Measurements from ENCODE around the gene KLK11. TPM values are rescaled to one million over a fixed set of nuclear protein-coding genes. Genes with fewer than 3 reads are reported as not detected.

The KLK11 gene
- total and polyA plus RNA-seq, 2 donors (not counting 1 experiment from before 2014, with no cell fraction given) = not detected

GRCh38 chr19:51044327-51044726, 17.9 kb upstream of the KLK11 start:
- POLR2A ChIA-PET = no interaction called here
- Histone ChIP-seq H3K27me3 (replicated peaks in 1 of 4; ENCODE audit: control extremely low read depth in 1 of 4, control insufficient read depth in 3 of 4, insufficient read depth in 4 of 4, low read length in 3 of 4) (no peaks in the 10 kb centered on the region), H3K79me2 (ENCODE audit: control insufficient read depth, insufficient read depth, low read length) (no peaks in the 10 kb centered on the region), H3K4me3 (ENCODE audit: control extremely low read depth in 1 of 5, extremely low read depth in 1 of 5, insufficient read depth in 1 of 5, low read depth in 2 of 5, low read length in 4 of 5) (no peak overlapping the region), H3K27ac (ENCODE audit: low read length in 2 of 2) (no peak overlapping the region), H3K36me3 (replicated peaks in 1 of 2; ENCODE audit: control extremely low read depth in 1 of 2, control insufficient read depth in 1 of 2, extremely low read depth in 1 of 2, insufficient read depth in 2 of 2, low read length in 1 of 2) (no peaks in the 10 kb centered on the region), H3K9ac (ENCODE audit: low read length) (no peak overlapping the region), H3K9me3 (ENCODE audit: control extremely low read depth in 1 of 3, control insufficient read depth in 2 of 3, insufficient read depth in 1 of 3, low read length in 2 of 3) (no peaks in the 10 kb centered on the region), H3K4me1 (ENCODE audit: control insufficient read depth in 2 of 2, insufficient read depth in 2 of 2, low read length in 2 of 2) (no peaks in the 10 kb centered on the region), H3K4me2 (replicated peaks; ENCODE audit: low read depth, low read length, poor library complexity, severe bottlenecking) (no peak overlapping the region), H2AFZ (ENCODE audit: insufficient read depth, low read depth, low read length, poor library complexity, severe bottlenecking) (no peak overlapping the region), H4K20me1 (ENCODE audit: control insufficient read depth, insufficient read depth, low read length, poor library complexity, severe bottlenecking) (no peaks in the 10 kb centered on the region)
- 98% methylated on average over 8 of the region's 11 CpGs for WGBS (ENCODE audit: insufficient coverage)
- CTCF ChIA-PET = no interaction called here
- Mint-ChIP-seq H3K9me3 (ENCODE audit: insufficient read depth) (peaks cover 2% of the 10 kb centered on the region), H3K27ac (no peak overlapping the region), H3K4me1 (no peaks in the 10 kb centered on the region), H3K27me3 (peaks cover 11% of the 10 kb centered on the region), H3K4me3 (no peak overlapping the region)
- ATAC-seq (ENCODE audit: low read depth) = no peak
- DNase-seq = no peak
- TF ChIP-seq CTCF (IDR thresholded peaks at IDR 0.05) (no peak), EZH2 (IDR thresholded peaks at IDR 0.05; ENCODE audit: borderline replicate concordance, insufficient read depth, low read depth, low read length, poor library complexity, severe bottlenecking) (no peak)
- intact Hi-C loops (cut with micrococcal nuclease) = no loop called here

GRCh38 chr19:51043497-51043896, 17.1 kb upstream of the KLK11 start:
- Histone ChIP-seq H2AFZ (ENCODE audit: insufficient read depth, low read depth, low read length, poor library complexity, severe bottlenecking) (no peak overlapping the region), H3K79me2 (ENCODE audit: control insufficient read depth, insufficient read depth, low read length) (no peaks in the 10 kb centered on the region), H4K20me1 (ENCODE audit: control insufficient read depth, insufficient read depth, low read length, poor library complexity, severe bottlenecking) (no peaks in the 10 kb centered on the region), H3K36me3 (replicated peaks in 1 of 2; ENCODE audit: control extremely low read depth in 1 of 2, control insufficient read depth in 1 of 2, extremely low read depth in 1 of 2, insufficient read depth in 2 of 2, low read length in 1 of 2) (no peaks in the 10 kb centered on the region), H3K9ac (ENCODE audit: low read length) (no peak overlapping the region), H3K9me3 (ENCODE audit: control extremely low read depth in 1 of 3, control insufficient read depth in 2 of 3, insufficient read depth in 1 of 3, low read length in 2 of 3) (no peaks in the 10 kb centered on the region), H3K27me3 (replicated peaks in 1 of 4; ENCODE audit: control extremely low read depth in 1 of 4, control insufficient read depth in 3 of 4, insufficient read depth in 4 of 4, low read length in 3 of 4) (no peaks in the 10 kb centered on the region), H3K4me1 (ENCODE audit: control insufficient read depth in 2 of 2, insufficient read depth in 2 of 2, low read length in 2 of 2) (no peaks in the 10 kb centered on the region), H3K27ac (ENCODE audit: low read length in 2 of 2) (no peak overlapping the region), H3K4me3 (ENCODE audit: control extremely low read depth in 1 of 5, extremely low read depth in 1 of 5, insufficient read depth in 1 of 5, low read depth in 2 of 5, low read length in 4 of 5) (no peak overlapping the region), H3K4me2 (replicated peaks; ENCODE audit: low read depth, low read length, poor library complexity, severe bottlenecking) (no peak overlapping the region)
- no peak for TF ChIP-seq CTCF (IDR thresholded peaks at IDR 0.05)
- CTCF ChIA-PET = no interaction called here
- POLR2A ChIA-PET = no interaction called here
- Mint-ChIP-seq H3K27ac (no peak overlapping the region), H3K27me3 (peaks cover 11% of the 10 kb centered on the region), H3K4me1 (no peaks in the 10 kb centered on the region), H3K9me3 (ENCODE audit: insufficient read depth) (peaks cover 2% of the 10 kb centered on the region), H3K4me3 (no peak overlapping the region)
- 72% methylated on average over 6 of the region's 9 CpGs for WGBS (ENCODE audit: insufficient coverage)
- no peak for ATAC-seq (ENCODE audit: low read depth)
- DNase-seq = no peak
- intact Hi-C loops (cut with micrococcal nuclease) = no loop called here

Measured in B cell (primary cell).